Measurements from ENCODE around the gene SELENOI.
A peak's percentile ranks its signal among the peaks of the same experiment; 100 is the strongest.
"Not testable (repeated sequence)": the region's sequence is repeated elsewhere in the genome, so short reads cannot be mapped to it uniquely, and the experiment has no call there.

SELENOI gene

GRCh38 chr2:26327291-26328272 is 18.4 kb upstream of the SELENOI start:
- DNase-seq: no peak

- not testable (repeated sequence) for DNase-seq
These were observed 16.9 kb upstream of the SELENOI start for GRCh38 chr2:26329083-26329482.

GRCh38 chr2:26330114-26330549 is 15.8 kb upstream of the SELENOI start:
- peak; percentile 72 for DNase-seq

GRCh38 chr2:26330604-26331003 is 15.3 kb upstream of the SELENOI start:
- DNase-seq: no peak

GRCh38 chr2:26331321-26331720 is 14.6 kb upstream of the SELENOI start:
- DNase-seq: not testable (repeated sequence)

GRCh38 chr2:26333293-26333692 is 12.7 kb upstream of the SELENOI start:
- DNase-seq: no peak

GRCh38 chr2:26335231-26335630 is 10.7 kb upstream of the SELENOI start:
- no peak for DNase-seq

GRCh38 chr2:26336719-26337118 is 9.2 kb upstream of the SELENOI start:
- no peak for DNase-seq

- DNase-seq: no peak
These were observed 8.6 kb upstream of the SELENOI start for GRCh38 chr2:26337298-26337697.

- DNase-seq: no peak
These were observed 5.1 kb upstream of the SELENOI start for GRCh38 chr2:26340831-26341230.

- DNase-seq: no peak
These were observed 1.2 kb upstream of the SELENOI start for GRCh38 chr2:26344581-26345282.

GRCh38 chr2:26345283-26345544 is 729 bp upstream of the SELENOI start:
- no peak for DNase-seq

- DNase-seq: peak; percentile 19
These were observed 611 bp downstream of the SELENOI start, which contains the start of gene ADGRF3 for GRCh38 chr2:26346454-26347053. TSS of gene ADGRF3 (minus strand) at chr2:26346789. CDS start at chr2:26346234, 555 bp downstream.

GRCh38 chr2:26347286-26347865 is 1.4 kb downstream of the SELENOI start:
- DNase-seq: no peak

GRCh38 chr2:26349690-26350089 is 3.7 kb downstream of the SELENOI start:
- DNase-seq: no peak

GRCh38 chr2:26351375-26352090 is 5.6 kb downstream of the SELENOI start:
- DNase-seq: no peak

GRCh38 chr2:26352892-26353291 is 6.9 kb downstream of the SELENOI start:
- DNase-seq: no peak

GRCh38 chr2:26354469-26354868 is 8.5 kb downstream of the SELENOI start:
- not testable (repeated sequence) for DNase-seq

GRCh38 chr2:26355038-26355995 is 9.4 kb downstream of the SELENOI start:
- DNase-seq: peak; percentile 85

GRCh38 chr2:26356111-26356510 is 10.2 kb downstream of the SELENOI start:
- no peak for DNase-seq

GRCh38 chr2:26356771-26357170 is 10.8 kb downstream of the SELENOI start:
- no peak for DNase-seq

Measured in amniotic stem cell (primary cell).